HG03520 (cell line): ENCODE results near the gene IFNGR2.
A peak's percentile ranks its signal among the peaks of the same experiment; 100 is the strongest.
"Not testable (repeated sequence)": the region's sequence is repeated elsewhere in the genome, so short reads cannot be mapped to it uniquely, and the experiment has no call there.

ENCODE experiments used
- ATAC-seq: cut with Tn5 transposase; IDR thresholded peaks from one replicate; pipeline ENCODE4 v1.9.1; 2021; ENCODE audit warnings: mild to moderate bottlenecking, moderate library complexity; ENCODE audit not compliant: unreplicated experiment

IFNGR2 gene

DNA sequence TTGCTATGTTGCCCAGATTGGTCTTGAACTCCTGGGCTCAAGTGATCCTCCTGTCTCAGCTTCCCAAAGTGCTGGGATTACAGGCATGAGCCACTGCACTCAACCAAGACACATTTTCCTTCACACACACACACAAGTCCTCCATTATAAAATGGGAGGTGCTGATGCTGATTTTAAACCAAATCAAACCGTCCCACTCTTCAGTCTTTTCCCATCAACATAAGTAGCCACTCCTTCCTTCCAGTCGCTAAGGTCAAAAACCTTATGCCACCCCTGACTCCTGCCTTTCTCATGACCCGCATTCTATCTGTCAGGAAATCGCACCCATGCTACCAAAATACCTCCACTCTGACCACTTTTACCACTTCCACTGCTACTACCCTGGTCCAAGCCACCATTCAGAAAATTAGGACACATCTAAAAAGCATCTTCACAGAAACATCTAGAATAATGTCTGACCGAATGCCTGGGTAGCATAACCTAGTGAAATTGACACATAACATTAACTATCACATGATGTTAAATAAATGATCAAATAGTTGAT is 28.0 kb upstream of the IFNGR2 start:
- ATAC-seq, result no peak

DNA sequence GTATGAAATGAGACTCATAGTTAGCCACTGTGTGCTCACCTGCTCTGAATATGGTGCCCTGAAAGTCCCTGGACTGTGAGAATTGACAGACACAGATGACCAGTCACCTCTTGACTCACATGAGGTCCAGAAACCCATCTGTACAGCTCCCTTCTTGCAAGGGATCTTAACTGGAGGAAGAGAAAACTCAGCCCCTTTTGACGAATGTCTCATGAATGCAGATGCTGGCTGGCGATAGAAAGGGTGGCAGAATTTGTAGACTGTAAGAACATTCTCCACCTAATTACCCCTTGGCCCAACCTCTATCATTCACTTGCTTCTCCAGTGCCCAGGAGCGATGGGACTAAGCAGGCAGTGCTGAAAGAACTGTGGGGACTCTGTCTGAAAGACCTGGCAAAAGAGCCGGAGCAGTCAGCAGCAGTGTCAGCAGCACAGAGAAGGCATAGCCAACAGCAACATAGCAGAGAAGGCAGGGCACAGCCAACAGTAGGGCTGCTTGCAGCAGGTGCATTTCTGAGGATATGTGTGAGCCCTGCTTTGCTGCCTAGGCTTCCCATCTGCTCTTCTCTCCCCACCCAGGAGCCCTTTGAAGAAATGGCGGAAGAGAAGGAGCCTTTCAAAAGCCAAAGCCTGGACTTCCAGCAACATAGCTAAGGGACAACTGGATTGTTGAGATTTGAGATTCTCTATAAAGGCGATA is 25.8 kb upstream of the IFNGR2 start:
- ATAC-seq, result no peak

DNA sequence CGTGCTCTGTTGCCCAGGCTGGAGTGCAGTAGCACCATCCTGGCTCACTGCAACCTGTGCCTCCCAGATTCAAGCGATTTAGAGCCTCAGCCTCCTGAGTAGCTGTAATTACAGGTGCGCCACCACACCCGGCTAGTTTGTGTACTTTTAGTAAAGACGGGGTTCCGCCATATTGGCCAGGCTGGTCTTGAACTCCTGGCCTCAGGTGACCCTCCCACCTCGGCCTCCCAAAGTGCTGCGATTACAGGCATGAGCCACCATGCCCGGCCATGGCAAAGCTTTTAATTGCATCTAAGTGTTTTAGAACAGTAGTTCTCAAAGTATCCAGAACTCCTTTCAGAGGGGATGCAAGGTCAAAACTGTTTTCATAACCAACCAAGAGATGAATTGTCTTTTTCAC is 25.1 kb upstream of the IFNGR2 start:
- ATAC-seq, result no peak

- ATAC-seq, result not testable (repeated sequence)
These were observed 23.3 kb upstream of the IFNGR2 start for GRCh38 chr21:33379934-33380333.

GRCh38 chr21:33380483-33380998 is 22.7 kb upstream of the IFNGR2 start:
- peak; percentile 49 for ATAC-seq

DNA sequence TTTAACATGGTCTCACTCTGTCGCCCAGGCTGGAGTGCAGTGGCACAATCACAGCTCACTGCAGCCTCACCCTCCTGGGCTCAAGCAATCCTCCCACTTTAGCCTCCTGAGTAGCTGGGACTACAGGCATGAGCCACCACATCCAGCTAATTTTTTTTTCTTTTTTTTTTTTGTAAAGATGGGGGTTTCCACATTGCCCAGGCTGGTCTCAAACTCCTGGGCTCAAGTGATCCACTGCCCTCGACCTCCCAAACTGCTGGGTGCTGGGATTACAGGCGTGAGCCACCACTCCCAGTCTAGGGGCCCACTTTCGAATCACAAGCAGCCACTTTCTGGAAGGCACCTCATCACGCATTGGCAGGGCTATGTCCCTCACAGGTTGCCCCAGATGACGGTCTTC is 21.8 kb upstream of the IFNGR2 start:
- ATAC-seq, result not testable (repeated sequence)

DNA sequence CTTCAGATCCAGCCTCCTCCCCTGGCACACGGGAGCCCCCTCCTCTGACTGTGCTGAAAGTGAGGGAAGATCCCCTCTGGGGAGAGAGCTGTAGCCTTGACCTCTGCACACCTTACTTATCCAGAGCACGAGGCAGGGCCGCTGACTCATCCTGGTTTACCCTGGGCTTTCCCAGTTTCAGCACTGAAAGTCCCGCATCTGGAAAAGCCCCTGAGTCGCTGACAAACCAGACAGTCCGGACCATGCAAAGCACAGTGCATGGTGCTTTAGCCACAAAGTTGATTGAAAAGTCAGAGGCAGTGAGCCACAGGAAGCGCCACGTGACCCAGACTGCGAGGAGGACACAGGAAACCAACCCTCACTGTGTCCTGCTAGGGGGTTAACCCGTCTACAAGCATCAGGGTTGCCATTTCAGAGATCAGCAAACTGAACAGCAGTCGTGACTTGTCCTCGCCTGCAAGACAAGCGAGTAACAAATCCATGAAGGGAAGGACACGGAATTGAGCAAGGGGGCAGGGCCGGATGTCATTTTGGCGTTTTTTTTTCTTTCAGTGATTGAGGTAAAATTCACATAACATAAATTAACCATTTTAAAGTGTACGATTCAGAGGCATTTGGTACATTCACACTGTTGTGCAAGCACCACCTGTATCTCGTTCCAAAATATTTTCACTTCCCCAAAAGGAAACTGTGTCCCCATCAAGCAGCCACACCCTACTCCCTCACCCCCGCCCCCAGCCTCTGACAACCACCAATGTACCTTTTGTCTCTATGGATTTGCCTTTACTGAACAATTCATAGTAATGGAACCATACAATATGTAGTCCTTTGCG is 19.9 kb upstream of the IFNGR2 start:
- peak; percentile 66 for ATAC-seq

DNA sequence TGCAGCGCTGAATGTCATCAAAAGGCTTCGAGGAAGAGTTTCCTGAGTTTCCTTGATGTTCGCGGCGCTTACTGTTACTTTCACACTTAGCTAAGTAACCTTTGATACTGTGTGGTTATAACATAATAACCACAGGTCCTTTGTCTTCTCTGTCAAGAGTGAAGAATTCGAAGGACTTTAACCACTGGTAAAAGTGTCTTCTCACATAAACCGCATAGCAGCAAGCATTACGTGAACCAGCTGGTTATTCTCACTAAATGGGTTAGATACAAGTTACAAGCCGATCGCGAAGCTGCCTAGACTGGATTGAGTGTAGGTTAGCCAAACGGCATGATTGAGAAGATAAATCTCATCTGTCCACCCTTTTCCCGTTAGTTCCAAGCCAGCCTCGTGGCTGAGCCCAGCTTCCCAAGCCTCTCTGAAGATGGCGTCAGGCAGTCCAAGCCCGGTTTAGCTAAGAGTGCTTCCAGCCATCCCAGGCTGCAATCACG is 18.3 kb upstream of the IFNGR2 start:
- no peak for ATAC-seq

DNA sequence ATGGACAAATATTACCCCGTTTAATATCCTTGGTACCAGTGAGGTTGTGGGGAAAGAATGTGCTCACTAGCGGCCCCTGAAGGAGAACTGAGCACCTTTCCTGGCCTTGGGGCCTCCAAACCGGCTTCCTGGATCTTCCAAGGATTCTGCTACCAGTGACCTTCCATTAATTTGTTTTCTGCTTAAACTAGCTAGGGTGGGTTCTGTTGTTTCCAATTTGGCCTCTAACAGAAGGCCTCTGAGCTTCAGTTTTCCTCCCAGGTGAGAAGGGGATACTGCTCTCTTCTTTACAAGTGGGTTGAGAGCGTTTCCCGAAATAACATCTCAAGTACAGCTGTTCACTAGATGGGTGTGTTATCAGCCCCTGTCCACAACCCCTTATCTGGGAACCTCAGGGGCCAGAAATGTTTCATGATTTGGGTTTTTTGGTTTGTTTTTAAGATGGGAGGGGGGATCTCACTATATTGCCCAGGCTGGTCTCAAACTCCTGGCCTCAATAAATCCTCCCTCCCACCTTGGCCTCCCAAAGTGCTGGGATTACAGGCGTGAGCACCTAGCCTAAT is 16.9 kb upstream of the IFNGR2 start:
- ATAC-seq, result no peak

- no peak for ATAC-seq
These were observed 15.9 kb upstream of the IFNGR2 start for GRCh38 chr21:33387294-33387693.

- no peak for ATAC-seq
These were observed 15.0 kb upstream of the IFNGR2 start for GRCh38 chr21:33388188-33388587.

- ATAC-seq, result no peak
These were observed 12.7 kb upstream of the IFNGR2 start for GRCh38 chr21:33390479-33390878.

DNA sequence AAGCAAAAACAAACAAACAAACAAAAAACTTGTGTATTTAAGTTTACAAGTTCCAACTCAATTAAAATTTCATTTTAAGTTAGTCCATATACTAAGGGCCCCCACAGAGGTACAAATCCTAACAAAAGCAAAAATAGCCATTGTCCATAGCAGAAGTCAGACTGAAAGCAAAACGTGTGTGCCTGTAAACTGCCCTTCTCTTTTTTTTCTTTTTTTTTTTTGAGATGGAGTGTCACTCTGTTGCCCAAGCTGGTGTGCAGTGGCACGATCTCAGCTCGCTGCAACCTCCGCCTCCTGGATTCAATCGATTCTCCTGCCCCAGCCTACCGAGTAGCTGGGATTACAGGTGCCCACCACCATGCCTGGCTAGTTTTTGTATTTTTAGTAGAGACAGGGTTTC is 11.6 kb upstream of the IFNGR2 start:
- ATAC-seq, result no peak

GRCh38 chr21:33392284-33392985 is 10.8 kb upstream of the IFNGR2 start:
- no peak for ATAC-seq

- ATAC-seq, result no peak
These were observed 9.9 kb upstream of the IFNGR2 start for GRCh38 chr21:33393348-33393747.

DNA sequence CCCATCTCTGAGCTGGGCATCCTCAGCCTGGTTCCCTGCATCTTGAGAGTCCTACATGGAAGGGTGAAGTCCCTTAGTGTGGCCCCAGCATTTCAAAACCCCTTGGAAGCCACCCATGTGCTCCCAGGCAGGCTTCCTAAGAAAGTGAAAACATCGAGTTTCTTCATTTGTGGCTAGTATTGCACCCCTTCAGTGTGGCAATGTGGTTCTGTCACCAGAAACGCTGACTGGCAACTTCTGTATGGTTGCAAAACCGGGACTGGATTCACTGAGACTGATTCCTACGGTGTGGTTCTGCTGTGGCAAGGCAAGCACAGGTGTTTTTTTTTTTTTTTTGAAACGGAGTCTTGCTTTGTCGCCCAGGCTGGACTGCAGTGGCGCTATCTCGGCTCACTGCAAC is 9.0 kb upstream of the IFNGR2 start:
- no peak for ATAC-seq

GRCh38 chr21:33395891-33396331 is 7.3 kb upstream of the IFNGR2 start:
- ATAC-seq, result no peak

GRCh38 chr21:33396436-33396835 is 6.8 kb upstream of the IFNGR2 start:
- no peak for ATAC-seq

GRCh38 chr21:33396951-33397350 is 6.3 kb upstream of the IFNGR2 start:
- ATAC-seq, result no peak

DNA sequence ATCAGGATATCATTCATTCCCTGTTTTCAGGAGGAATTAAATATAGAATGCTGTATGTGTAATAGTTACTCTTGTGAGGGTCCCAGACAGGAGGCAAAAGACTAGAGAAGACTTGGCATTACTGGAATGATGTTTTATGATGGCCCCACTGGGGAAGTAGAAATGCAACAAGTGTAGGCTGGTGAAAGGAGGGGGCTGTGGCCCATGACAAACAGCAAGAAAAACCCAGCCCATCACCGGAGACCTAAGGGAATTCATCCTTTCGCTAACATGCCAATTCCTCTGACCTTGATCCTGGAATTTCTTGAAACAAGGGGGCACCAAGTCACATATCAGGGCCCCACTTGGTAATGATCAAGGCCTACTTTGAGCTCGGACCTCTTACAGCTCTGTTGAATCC is 5.5 kb upstream of the IFNGR2 start:
- no peak for ATAC-seq

GRCh38 chr21:33398361-33398760 is 4.9 kb upstream of the IFNGR2 start:
- no peak for ATAC-seq
